ENCODE results near the gene CTR9. TPM values are rescaled to one million over a fixed set of nuclear protein-coding genes. Genes with fewer than 3 reads are reported as not detected.
A peak's percentile ranks its signal among the peaks of the same experiment; 100 is the strongest.

CTR9 gene
- total RNA-seq, 1 donor from 2014 or later: 3.1 TPM

- Histone ChIP-seq H3K4me1 (peaks cover 0 to 52% of the 10 kb centered on the region in 2 donors), H3K27ac (no peak overlapping the region), H3K4me3 (peak overlapping the region in 1 of 2 donors; percentile 83), H3K27me3 (no peaks in the 10 kb centered on the region), H3K9me3 (no peaks in the 10 kb centered on the region), H3K36me3 (peaks cover 61% of the 10 kb centered on the region in 2 donors)
- intact Hi-C loops (cut with DNase I): loop anchor here (5.0 to 10.0 kb wide), 4 partner anchors 99 to 1231 kb away; partner anchors contain the start of genes GALNT18 and WEE1
- DNase-seq (ENCODE audit: low spot score in 2 of 2): no peak
- no peak for TF ChIP-seq CTCF (IDR thresholded peaks at IDR 0.05)
Observed at GRCh38 chr11:10805741-10806140, 54.7 kb downstream of the CTR9 start.

- H3K4me1 ChIP-seq: peaks cover 0 to 51% of the 10 kb centered on the region in 2 donors
- intact Hi-C loops (cut with DNase I): loop anchor here (5.0 to 10.0 kb wide), 4 partner anchors 99 to 1231 kb away; partner anchors contain the start of genes GALNT18 and WEE1
- peaks cover 56 to 57% of the 10 kb centered on the region in 2 donors for H3K36me3 ChIP-seq
- H3K27me3 ChIP-seq: no peaks in the 10 kb centered on the region
- H3K9me3 ChIP-seq: no peaks in the 10 kb centered on the region
- no peak for DNase-seq (ENCODE audit: low spot score in 2 of 2)
- peak overlapping the region in 1 of 2 donors; percentile 83 for H3K4me3 ChIP-seq
- H3K27ac ChIP-seq: peak overlapping the region in 1 of 2 donors; percentile 27
- TF ChIP-seq CTCF (IDR thresholded peaks at IDR 0.05): no peak
Observed at GRCh38 chr11:10806206-10806605, 55.2 kb downstream of the CTR9 start.

GRCh38 chr11:10807493-10808234 lies 56.6 kb downstream of the CTR9 start:
- Histone ChIP-seq H3K27ac (peak overlapping the region; percentile 97 to 99), H3K4me3 (peak overlapping the region; percentile 83 to 99), H3K36me3 (peaks cover 41 to 42% of the 10 kb centered on the region in 2 donors), H3K9me3 (no peaks in the 10 kb centered on the region), H3K27me3 (no peaks in the 10 kb centered on the region), H3K4me1 (peaks cover 0 to 45% of the 10 kb centered on the region in 2 donors)
- intact Hi-C loops (cut with DNase I): loop anchor here (1.0 to 10.0 kb wide), 5 partner anchors 97 to 1233 kb away; partner anchors contain the start of genes GALNT18 and WEE1
- TF ChIP-seq CTCF (IDR thresholded peaks at IDR 0.05): no peak
- peak in 1 of 2 donors; percentile 74 for DNase-seq (ENCODE audit: low spot score in 2 of 2)

- peaks cover 0 to 41% of the 10 kb centered on the region in 2 donors for H3K4me1 ChIP-seq
- TF ChIP-seq CTCF (IDR thresholded peaks at IDR 0.05): no peak
- H3K27ac ChIP-seq: peak overlapping the region; percentile 97 to 99
- no peak for DNase-seq (ENCODE audit: low spot score in 2 of 2)
- intact Hi-C loops (cut with DNase I): loop anchor here (1.0 to 10.0 kb wide), 5 partner anchors 97 to 1233 kb away; partner anchors contain the start of genes GALNT18 and WEE1
- H3K4me3 ChIP-seq: peak overlapping the region; percentile 83 to 99
- H3K9me3 ChIP-seq: no peaks in the 10 kb centered on the region
- no peaks in the 10 kb centered on the region for H3K27me3 ChIP-seq
- peaks cover 36 to 37% of the 10 kb centered on the region in 2 donors for H3K36me3 ChIP-seq
Observed at GRCh38 chr11:10808235-10808552, 57.1 kb downstream of the CTR9 start.

GRCh38 chr11:10808553-10809372 lies 57.7 kb downstream of the CTR9 start, which contains the start of gene EIF4G2:
Gene EIF4G2 (minus strand): TSS chr11:10808926.
- peaks cover 30 to 31% of the 10 kb centered on the region in 2 donors for H3K36me3 ChIP-seq
- intact Hi-C loops (cut with DNase I): loop anchor here (1.0 to 10.0 kb wide), 6 partner anchors 50 to 1234 kb away; partner anchors contain the start of genes GALNT18, WEE1 and ZBED5
- peak within 1 kb of the TSS; percentile 97 to 99 for H3K27ac ChIP-seq
- peak; percentile 97 to 99 for DNase-seq (ENCODE audit: low spot score in 2 of 2)
- peaks cover 0 to 39% of the 10 kb centered on the region in 2 donors for H3K4me1 ChIP-seq
- no peaks in the 10 kb centered on the region for H3K9me3 ChIP-seq
- no peaks in the 10 kb centered on the region for H3K27me3 ChIP-seq
- H3K4me3 ChIP-seq: peak within 1 kb of the TSS; percentile 83 to 99
- peak in 1 of 3 experiments; percentile 15 for TF ChIP-seq CTCF (IDR thresholded peaks at IDR 0.05)

Data from ascending aorta (tissue), 2 donors.